Neural cell (in vitro differentiated cells): Measurements from ENCODE around the gene ESPN. TPM values are rescaled to one million over a fixed set of nuclear protein-coding genes. Genes with fewer than 3 reads are reported as not detected.

Source experiments
- H2AFZ ChIP-seq: fragments of 200-600, 300-800 bp; sonication (generic), shearing (Covaris generic); 2 replicates; pipeline ENCODE4 v1.6.0; 2014; ENCODE audit warnings: low read depth, mild to moderate bottlenecking, antibody characterized with exemption, low read length, moderate library complexity
- H3F3A ChIP-seq: fragments of 200-600 bp; shearing (Covaris generic); 2 replicates; pipeline ENCODE4 v1.6.1; 2016; ENCODE audit warnings: mild to moderate bottlenecking, moderate library complexity, mixed read lengths, antibody characterized with exemption, low read length; ENCODE audit not compliant: insufficient read depth, poor library complexity, severe bottlenecking
- H3K27ac ChIP-seq: fragments of 200-600, 300-800 bp; sonication (generic), shearing (Covaris generic); 2 replicates; pipeline ENCODE4 v1.5.1; 2014; ENCODE audit warnings: mild to moderate bottlenecking, low read length, moderate library complexity
- H3K27me3 ChIP-seq: fragments of 300-800, 200-600 bp; sonication (generic), shearing (Covaris generic); 2 replicates; pipeline ENCODE4 v1.6.0; 2014; ENCODE audit warnings: mild to moderate bottlenecking, low read depth, low read length, moderate library complexity; ENCODE audit not compliant: insufficient read depth
- H3K36me3 ChIP-seq: fragments of 300-800, 200-600 bp; sonication (generic), shearing (Covaris generic); 2 replicates; pipeline ENCODE4 v1.5.1; 2014; ENCODE audit warnings: mild to moderate bottlenecking, antibody characterized with exemption, low read length, moderate library complexity; ENCODE audit not compliant: insufficient read depth
- H3K4me2 ChIP-seq: fragments of 300-800, 200-600 bp; sonication (generic), shearing (Covaris generic); 2 replicates; pipeline ENCODE4 v1.6.0; 2014; ENCODE audit warnings: mild to moderate bottlenecking, low read length
- H3K4me3 ChIP-seq: fragments of 300-800, 200-600 bp; sonication (generic), shearing (Covaris generic); 2 replicates; pipeline ENCODE4 v1.5.1; 2014; ENCODE audit warnings: mild to moderate bottlenecking, low read length, moderate library complexity
- H3K79me2 ChIP-seq: fragments of 200-600 bp; shearing (Covaris generic); replicated peaks from 2 replicates; pipeline ENCODE4 v1.6.0; 2014; ENCODE audit warnings: mild to moderate bottlenecking, low read length, moderate library complexity; ENCODE audit not compliant: insufficient read depth
- H3K9ac ChIP-seq: fragments of 300-800, 200-600 bp; sonication (generic), shearing (Covaris generic); 2 replicates; pipeline ENCODE4 v1.6.1; 2016; ENCODE audit warnings: mild to moderate bottlenecking, low read length, mixed read lengths
- H3K9me2 ChIP-seq: fragments of 200-600 bp; shearing (Covaris generic); 2 replicates; pipeline ENCODE4 v1.6.1; 2016; ENCODE audit warnings: mild to moderate bottlenecking, low read length, mixed read lengths; ENCODE audit not compliant: insufficient read depth
- H3K9me3 ChIP-seq: fragments of 200-600, 300-800 bp; sonication (generic), shearing (Covaris generic); 2 replicates; pipeline ENCODE4 v1.6.1; 2016; ENCODE audit warnings: mild to moderate bottlenecking, mixed run types, low read length, moderate library complexity, mixed read lengths
- H4K20me1 ChIP-seq: fragments of 200-600 bp; shearing (Covaris generic); 2 replicates; pipeline ENCODE4 v1.6.1; 2016; ENCODE audit warnings: mild to moderate bottlenecking, mixed run types; ENCODE audit not compliant: insufficient read depth
- CTCF ChIP-seq: fragments of 450-650 bp; IDR thresholded peaks from 2 replicates; pipeline ENCODE4 v1.5.1; 2014; ENCODE audit warnings: antibody characterized with exemption, mild to moderate bottlenecking, moderate library complexity; ENCODE audit not compliant: poor library complexity, severe bottlenecking
- EP300 ChIP-seq: fragments of 450-650 bp; conservative IDR thresholded peaks from 2 replicates; pipeline ENCODE4 v1.6.1; 2014; ENCODE audit warnings: antibody characterized with exemption, mild to moderate bottlenecking, moderate library complexity; ENCODE audit not compliant: poor library complexity, severe bottlenecking
- EZH2 ChIP-seq: fragments of 200-600, 300-800 bp; shearing (Covaris generic), sonication (generic); IDR thresholded peaks from 2 replicates; pipeline ENCODE4 v1.6.1; 2014; ENCODE audit warnings: antibody characterized with exemption, low read length, borderline replicate concordance, mild to moderate bottlenecking; ENCODE audit not compliant: insufficient read depth, poor library complexity, severe bottlenecking
- MXI1 ChIP-seq: fragments of 450-650 bp; conservative IDR thresholded peaks from 2 replicates; pipeline ENCODE4 v1.6.1; 2014; ENCODE audit warnings: antibody characterized with exemption, mild to moderate bottlenecking; ENCODE audit not compliant: poor library complexity, severe bottlenecking
- POLR2AphosphoS5 ChIP-seq: IDR thresholded peaks from 2 replicates; pipeline ENCODE4 v1.6.1; 2012
- RAD21 ChIP-seq: fragments of 450-650 bp; conservative IDR thresholded peaks from 2 replicates; pipeline ENCODE4 v1.6.1; 2014; ENCODE audit warnings: antibody characterized with exemption, mild to moderate bottlenecking, moderate library complexity
- REST ChIP-seq: IDR thresholded peaks from 2 replicates; pipeline ENCODE4 v1.6.1; 2012; ENCODE audit warnings: borderline replicate concordance
- SMC3 ChIP-seq: fragments of 450-650 bp; conservative IDR thresholded peaks from 2 replicates; pipeline ENCODE4 v1.6.1; 2014; ENCODE audit warnings: antibody characterized with exemption, mild to moderate bottlenecking, moderate library complexity; ENCODE audit not compliant: poor library complexity
- TAF1 ChIP-seq: IDR thresholded peaks from 2 replicates; pipeline ENCODE4 v1.6.1; 2012; ENCODE audit warnings: low read depth
- polyA plus RNA-seq: library from polyadenylated mRNA; depleted of rRNA; stranded (reverse); fragments of >200 nt; gene quantifications from 2 replicates; pipeline ENCODE4 v1.2.3, GENCODE V29; 2014

The ESPN gene
- polyA plus RNA-seq, 1 donor from 2014 or later, result not detected

DNA sequence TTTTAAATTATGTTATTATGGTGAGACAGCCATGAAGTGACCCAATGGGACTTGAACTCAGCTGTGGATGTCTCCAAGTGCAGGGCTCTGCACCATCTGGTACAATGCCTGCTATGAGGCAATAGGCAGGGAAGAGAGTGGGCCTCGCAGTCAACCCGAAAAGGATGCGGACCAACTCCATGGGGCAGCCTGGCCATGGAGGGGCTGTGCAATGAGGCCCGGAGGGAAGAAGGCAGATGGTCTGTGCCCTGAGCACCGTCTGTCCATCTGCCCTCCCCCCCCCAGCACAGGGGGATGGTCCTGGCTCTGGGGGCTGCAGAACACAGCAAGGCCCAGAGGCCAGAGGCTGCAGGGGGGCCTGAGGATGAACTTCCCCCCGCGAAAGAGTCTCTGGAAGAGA, 17.0 kb downstream of the ESPN start:
- no peak overlapping the region for H3K4me2 ChIP-seq
- TF ChIP-seq CTCF, result no peak
- no peak for TF ChIP-seq SMC3
- no peak for TF ChIP-seq MXI1
- TF ChIP-seq RAD21, result no peak
- TF ChIP-seq EZH2, result no peak
- no peak for TF ChIP-seq POLR2AphosphoS5
- no peak for TF ChIP-seq EP300
- no peak for TF ChIP-seq TAF1
- TF ChIP-seq REST, result no peak

DNA sequence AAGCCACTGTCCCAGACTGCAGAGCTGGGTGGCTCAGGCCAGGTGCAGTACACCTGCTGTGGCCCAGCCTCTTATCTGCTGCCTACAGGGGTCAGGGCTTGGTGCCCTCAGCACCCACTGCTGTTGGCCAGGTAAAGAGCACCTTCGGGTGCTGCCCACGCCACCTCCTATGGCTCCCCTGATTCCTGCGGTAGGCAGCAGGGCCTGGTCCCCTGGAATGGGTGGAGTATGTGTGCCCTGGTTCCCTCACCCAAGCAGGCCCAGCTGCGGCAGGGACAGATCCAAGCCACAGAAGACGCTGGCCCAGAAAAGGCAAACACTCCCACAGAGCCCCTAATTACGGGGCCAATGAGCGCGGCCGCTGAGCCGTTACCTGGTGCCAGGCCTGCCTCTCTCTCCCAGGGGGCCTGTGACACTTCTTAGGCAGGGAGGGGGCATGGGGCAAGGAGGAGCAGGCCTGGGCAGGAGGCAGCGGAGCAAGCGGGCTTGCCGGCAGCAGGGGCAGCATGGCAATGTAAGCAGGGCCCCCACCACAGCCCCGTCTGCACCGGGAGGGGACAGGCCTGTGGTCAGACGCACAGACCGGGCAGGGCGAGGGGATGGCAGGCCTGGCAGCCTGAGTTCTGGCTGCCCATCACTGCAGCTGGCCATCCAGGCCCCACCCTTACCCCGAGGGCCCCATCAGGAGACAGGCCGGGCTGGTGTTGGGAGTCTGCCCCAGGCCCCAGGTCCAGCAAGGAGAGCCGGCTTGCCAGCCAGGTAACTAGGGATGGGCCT, 19.0 kb downstream of the ESPN start:
- Histone ChIP-seq H3K9me3 (no peaks in the 10 kb centered on the region), H3K4me2 (no peak overlapping the region), H3K4me3 (no peak overlapping the region), H4K20me1 (no peaks in the 10 kb centered on the region), H3K36me3 (no peaks in the 10 kb centered on the region), H3F3A (no peaks in the 10 kb centered on the region), H3K9ac (no peak overlapping the region), H2AFZ (no peak overlapping the region), H3K27ac (no peak overlapping the region), H3K9me2 (no peaks in the 10 kb centered on the region), H3K27me3 (peaks cover 39% of the 10 kb centered on the region), H3K79me2 (no peaks in the 10 kb centered on the region)
- TF ChIP-seq EP300, result no peak
- TF ChIP-seq SMC3, result no peak
- no peak for TF ChIP-seq EZH2
- no peak for TF ChIP-seq REST
- no peak for TF ChIP-seq CTCF
- no peak for TF ChIP-seq POLR2AphosphoS5
- no peak for TF ChIP-seq RAD21
- TF ChIP-seq TAF1, result no peak
- no peak for TF ChIP-seq MXI1

More for the DNA sequence above, 17.0 kb downstream of the ESPN start:
- Histone ChIP-seq H4K20me1 (no peaks in the 10 kb centered on the region), H3F3A (no peaks in the 10 kb centered on the region), H3K27me3 (peaks cover 20% of the 10 kb centered on the region), H2AFZ (no peak overlapping the region), H3K4me3 (no peak overlapping the region), H3K9ac (no peak overlapping the region), H3K27ac (no peak overlapping the region), H3K36me3 (no peaks in the 10 kb centered on the region), H3K79me2 (no peaks in the 10 kb centered on the region), H3K9me2 (no peaks in the 10 kb centered on the region), H3K9me3 (no peaks in the 10 kb centered on the region)
